Measurements from ENCODE around the gene IQGAP3.
"Not testable (repeated sequence)": the region's sequence is repeated elsewhere in the genome, so short reads cannot be mapped to it uniquely, and the experiment has no call there.

IQGAP3 gene

DNA sequence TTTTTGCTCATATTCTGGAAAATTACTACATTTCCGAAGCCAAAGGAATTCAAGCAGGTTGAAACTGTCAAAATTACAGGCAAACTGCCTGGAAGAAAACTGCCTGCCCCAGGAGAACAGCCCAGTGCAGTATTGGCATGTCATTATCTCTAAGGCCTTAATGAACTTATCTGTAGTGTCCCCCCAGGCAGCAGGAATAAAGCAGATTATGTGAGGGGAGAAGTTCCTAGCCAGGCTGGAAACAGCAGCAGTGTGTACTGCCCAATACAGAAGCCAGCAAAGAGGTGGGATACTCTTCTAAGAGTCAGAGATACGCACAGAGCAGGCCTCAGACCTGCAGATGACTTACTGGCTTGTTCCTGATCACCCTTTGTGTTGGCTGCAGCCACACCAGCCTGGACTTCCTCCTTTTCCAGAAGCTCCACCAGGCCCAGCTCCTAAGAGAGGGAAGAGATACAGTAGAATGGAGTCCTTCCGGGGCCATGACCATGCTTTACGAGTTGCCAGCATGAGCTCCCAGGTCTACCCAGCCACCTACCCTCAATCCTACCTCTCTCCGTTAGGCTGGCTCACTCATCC lies 11.7 kb downstream of the IQGAP3 start:
- no peak for DNase-seq

- DNase-seq: no peak
Measured at GRCh38 chr1:156559797-156560385, 12.5 kb downstream of the IQGAP3 start.

DNA sequence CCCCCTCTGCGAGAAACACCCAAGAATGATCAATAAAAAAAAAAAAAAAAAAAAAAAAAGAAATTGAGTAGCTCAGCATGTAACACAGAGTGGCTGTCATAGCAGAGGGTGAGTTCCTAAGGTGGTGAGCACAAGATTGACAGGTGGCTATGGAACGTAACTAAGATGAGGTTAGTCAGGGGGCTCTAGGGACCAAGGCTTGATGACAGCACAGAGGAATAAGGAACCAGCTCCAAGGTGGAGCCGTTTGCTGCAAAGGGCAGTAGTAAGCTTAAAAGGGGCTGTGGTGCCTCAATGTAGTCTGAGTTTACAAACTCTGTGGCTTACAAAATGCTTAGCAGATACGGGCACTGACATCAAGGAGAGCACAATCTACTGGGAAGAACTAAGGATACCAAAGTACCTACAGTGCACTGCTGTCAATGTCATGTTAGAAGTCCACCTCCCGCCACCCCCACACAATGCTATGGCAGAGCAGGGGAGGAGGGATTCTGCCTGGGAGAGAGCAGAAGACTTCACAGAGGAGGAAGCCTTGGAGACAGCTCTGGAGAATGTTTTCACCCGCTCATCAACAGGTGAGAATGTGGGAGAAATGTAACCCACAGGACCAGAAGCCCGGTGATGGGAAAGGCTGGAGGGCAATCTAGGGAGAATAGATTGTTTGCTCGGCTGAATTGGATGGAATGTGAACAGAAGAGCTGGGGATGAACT lies 13.1 kb downstream of the IQGAP3 start:
- no peak for DNase-seq

DNA sequence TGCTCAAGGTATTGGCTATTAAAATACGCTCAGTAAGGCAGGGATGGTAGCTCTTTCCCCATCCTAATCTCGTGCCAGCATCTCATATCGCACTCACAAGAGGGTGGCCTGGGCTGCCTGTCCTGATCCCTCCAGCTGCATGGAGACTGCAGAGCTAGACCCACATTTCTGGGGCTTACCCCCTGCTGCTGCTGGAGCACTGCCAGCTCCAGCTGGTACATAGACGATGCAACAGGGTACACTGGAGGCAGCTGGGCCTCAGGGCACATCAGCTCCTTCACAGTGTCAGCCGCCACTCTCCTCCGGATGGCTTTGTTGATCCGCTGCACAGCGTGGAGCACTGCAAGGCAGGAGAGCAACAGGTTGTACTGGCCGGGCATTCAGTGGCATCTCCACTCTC lies 16.0 kb downstream of the IQGAP3 start:
- no peak for DNase-seq

DNA sequence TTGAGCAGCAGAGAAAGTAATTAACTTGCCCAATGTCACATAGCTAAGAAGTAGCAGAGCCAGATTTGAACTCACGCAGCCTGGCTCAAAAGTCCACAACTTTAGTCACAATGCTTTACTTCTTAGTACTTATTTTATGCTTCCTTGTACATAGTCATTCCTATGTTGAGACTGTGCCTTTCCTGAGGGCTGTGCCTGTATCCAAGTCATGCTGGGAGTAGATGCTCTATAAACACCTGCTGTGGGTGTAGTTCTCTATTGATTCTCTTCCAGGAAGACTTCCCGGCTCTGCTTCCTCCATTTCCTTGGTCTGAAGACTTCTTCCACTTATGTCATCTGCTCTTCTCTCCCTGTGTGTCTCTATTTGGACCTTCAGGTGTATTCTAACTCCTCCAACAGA lies 16.6 kb downstream of the IQGAP3 start:
- DNase-seq: no peak

GRCh38 chr1:156554971-156555370 lies 17.4 kb downstream of the IQGAP3 start:
- DNase-seq: no peak

- no peak for DNase-seq
Measured at GRCh38 chr1:156553860-156554485, 18.4 kb downstream of the IQGAP3 start.

GRCh38 chr1:156552937-156553336 lies 19.4 kb downstream of the IQGAP3 start:
- not testable (repeated sequence) for DNase-seq

- DNase-seq: no peak
Measured at GRCh38 chr1:156552518-156552917, 19.8 kb downstream of the IQGAP3 start.

DNA sequence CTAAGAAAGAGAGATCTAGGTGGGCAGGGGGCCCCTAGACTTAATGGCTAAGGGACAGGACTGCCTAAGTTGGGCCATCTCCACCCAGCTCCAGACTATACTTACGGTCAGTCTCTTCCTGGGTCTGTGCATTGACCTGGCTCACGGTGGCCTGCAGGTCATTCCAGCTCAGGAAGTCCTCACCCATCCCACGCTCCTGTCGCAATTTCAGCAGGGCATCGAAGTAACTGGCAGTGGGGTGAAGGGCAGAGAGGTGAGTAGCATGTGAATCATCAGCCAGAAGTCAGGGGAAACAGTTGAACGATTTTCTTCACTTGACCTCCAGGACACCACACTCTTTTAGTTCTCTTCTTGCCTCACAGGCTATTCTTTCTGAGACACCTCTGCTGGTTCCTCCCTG lies 20.5 kb downstream of the IQGAP3 start:
- no peak for DNase-seq

GRCh38 chr1:156551066-156551643 lies 21.2 kb downstream of the IQGAP3 start:
- no peak for DNase-seq

- DNase-seq: no peak
Measured at GRCh38 chr1:156550346-156550745, 22.0 kb downstream of the IQGAP3 start.

DNA sequence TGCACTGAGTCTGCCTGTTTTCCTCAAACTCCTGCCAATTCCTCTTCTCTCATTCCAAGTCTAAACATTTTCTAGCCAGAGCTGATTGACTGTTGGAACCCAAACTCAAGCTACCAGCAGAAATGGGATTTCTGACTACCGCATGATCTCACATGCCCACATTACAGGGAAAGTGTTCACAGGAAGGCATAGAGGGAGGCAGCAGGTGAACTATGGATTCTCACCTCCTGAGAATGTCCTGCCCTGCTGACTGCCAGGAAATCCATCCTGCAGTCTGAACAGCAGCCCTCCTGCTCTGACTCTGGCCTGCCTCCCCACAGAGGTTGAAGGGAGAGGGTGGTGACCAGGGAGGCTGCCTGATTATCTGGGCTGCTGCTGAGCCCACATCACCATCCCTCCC lies 22.5 kb downstream of the IQGAP3 start:
- no peak for DNase-seq

GRCh38 chr1:156549390-156549789 lies 23.0 kb downstream of the IQGAP3 start:
- DNase-seq: no peak

- DNase-seq: no peak
Measured at GRCh38 chr1:156547982-156548381, 24.4 kb downstream of the IQGAP3 start.

DNA sequence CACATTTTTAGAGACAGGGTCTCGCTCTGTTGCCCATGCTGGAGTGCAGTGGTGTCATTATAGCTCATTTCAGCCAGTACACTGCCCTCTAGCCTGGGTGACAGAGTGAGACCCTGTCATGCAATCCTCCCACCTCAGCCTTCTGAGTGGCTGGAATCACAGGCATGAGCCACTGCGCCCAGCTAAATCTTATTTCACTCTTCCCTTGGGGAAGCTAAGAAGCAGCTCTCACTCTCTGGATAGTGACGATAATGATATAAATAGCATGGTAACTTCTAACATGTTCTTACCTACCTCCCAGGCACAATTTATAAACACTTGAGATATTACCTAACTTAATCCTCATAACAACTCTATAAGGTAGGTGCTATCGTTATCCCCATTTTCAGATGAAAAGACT lies 24.9 kb downstream of the IQGAP3 start:
- DNase-seq: no peak

GRCh38 chr1:156546267-156546666 lies 26.1 kb downstream of the IQGAP3 start:
- DNase-seq: no peak

GRCh38 chr1:156544592-156545102 lies 27.7 kb downstream of the IQGAP3 start:
- no peak for DNase-seq

GRCh38 chr1:156543066-156543465 lies 29.3 kb downstream of the IQGAP3 start:
- DNase-seq: no peak

GRCh38 chr1:156540955-156541354 lies 31.4 kb downstream of the IQGAP3 start:
- no peak for DNase-seq

GRCh38 chr1:156539818-156540355 lies 32.5 kb downstream of the IQGAP3 start:
- no peak for DNase-seq

DNA sequence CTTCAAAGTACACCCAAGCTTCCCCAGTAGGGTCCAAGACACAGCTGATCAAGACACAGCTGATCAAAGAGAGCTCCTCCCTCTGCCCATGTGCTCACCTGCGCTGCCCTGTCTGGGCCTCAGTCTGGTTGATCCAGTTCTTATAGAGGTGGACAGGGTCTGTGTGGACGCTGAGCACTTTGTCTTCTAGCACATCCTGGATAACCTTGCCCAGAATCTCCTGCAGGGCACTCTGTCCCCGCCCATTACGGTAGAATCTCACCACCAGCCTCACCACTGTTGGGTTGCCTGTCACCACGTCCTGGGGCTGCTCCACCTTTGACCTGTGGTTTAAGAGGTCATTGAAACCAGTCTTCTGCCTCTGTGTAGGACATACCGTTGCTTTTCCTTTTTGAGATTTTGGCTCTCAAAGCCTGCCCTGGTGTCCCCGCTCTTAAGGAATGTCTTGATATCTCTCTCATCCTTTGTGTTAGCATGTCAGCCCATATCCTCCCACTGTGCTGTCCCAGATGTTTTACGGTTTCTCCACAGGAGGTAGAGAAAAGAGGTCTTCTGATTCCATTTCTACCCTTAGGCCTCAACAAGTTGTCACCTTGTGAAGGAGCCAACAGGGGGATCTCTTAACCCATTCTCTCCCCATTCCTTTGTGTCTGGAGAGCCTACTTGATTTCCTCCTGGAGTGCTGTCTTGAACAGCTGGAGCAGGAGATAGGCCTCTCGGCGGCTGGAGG lies 33.5 kb downstream of the IQGAP3 start:
- no peak for DNase-seq

All from T-helper 9 cell (primary cell).